ENCODE data around the gene PLS1.
A peak's percentile ranks its signal among the peaks of the same experiment; 100 is the strongest.
"Not testable (repeated sequence)": the region's sequence is repeated elsewhere in the genome, so short reads cannot be mapped to it uniquely, and the experiment has no call there.

PLS1 gene

GRCh38 chr3:142693136-142693853 lies 97.1 kb downstream of the PLS1 start:
- DNase-seq (ENCODE audit: low read depth in 2 of 2): no peak

- DNase-seq (ENCODE audit: low read depth in 2 of 2): no peak
Observed at GRCh38 chr3:142694225-142694624, 98.0 kb downstream of the PLS1 start.

- DNase-seq (ENCODE audit: low read depth in 2 of 2): no peak
Observed at GRCh38 chr3:142705198-142705597, 109.0 kb downstream of the PLS1 start.

- no peak for DNase-seq (ENCODE audit: low read depth in 2 of 2)
Observed at GRCh38 chr3:142706321-142707127, 110.3 kb downstream of the PLS1 start.

- DNase-seq (ENCODE audit: low read depth in 2 of 2): no peak
Observed at GRCh38 chr3:142709207-142709606, 113.0 kb downstream of the PLS1 start.

GRCh38 chr3:142714882-142715281 lies 118.7 kb downstream of the PLS1 start:
- not testable (repeated sequence) for DNase-seq (ENCODE audit: low read depth in 2 of 2)

- DNase-seq (ENCODE audit: low read depth in 2 of 2): no peak
Observed at GRCh38 chr3:142716102-142716501, 119.9 kb downstream of the PLS1 start.

- peak in 1 of 2 donors; percentile 48 for DNase-seq (ENCODE audit: low read depth in 2 of 2)
Observed at GRCh38 chr3:142723665-142723967, 127.4 kb downstream of the PLS1 start.

GRCh38 chr3:142723968-142724681 lies 127.9 kb downstream of the PLS1 start, which contains the start of gene TRPC1:
TRPC1 (plus strand) TSS chr3:142724034; CDS start chr3:142724560, 526 bp downstream.
- peak; percentile 16 to 49 for DNase-seq (ENCODE audit: low read depth in 2 of 2)

- no peak for DNase-seq (ENCODE audit: low read depth in 2 of 2)
Observed at GRCh38 chr3:142724682-142725356, 128.6 kb downstream of the PLS1 start.

GRCh38 chr3:142725357-142725739 lies 129.2 kb downstream of the PLS1 start:
- DNase-seq (ENCODE audit: low read depth in 2 of 2): no peak

- DNase-seq (ENCODE audit: low read depth in 2 of 2): no peak
Observed at GRCh38 chr3:142726017-142726416, 129.8 kb downstream of the PLS1 start.

GRCh38 chr3:142732066-142732465 lies 135.9 kb downstream of the PLS1 start:
- no peak for DNase-seq (ENCODE audit: low read depth in 2 of 2)

- DNase-seq (ENCODE audit: low read depth in 2 of 2): no peak
Observed at GRCh38 chr3:142734834-142735233, 138.6 kb downstream of the PLS1 start.

- DNase-seq (ENCODE audit: low read depth in 2 of 2): no peak
Observed at GRCh38 chr3:142735462-142735861, 139.3 kb downstream of the PLS1 start.

- no peak for DNase-seq (ENCODE audit: low read depth in 2 of 2)
Observed at GRCh38 chr3:142738396-142738795, 142.2 kb downstream of the PLS1 start.

- DNase-seq (ENCODE audit: low read depth in 2 of 2): no peak
Observed at GRCh38 chr3:142746646-142747045, 150.5 kb downstream of the PLS1 start.

GRCh38 chr3:142750531-142750930 lies 154.3 kb downstream of the PLS1 start:
- DNase-seq (ENCODE audit: low read depth in 2 of 2): not testable (repeated sequence)

GRCh38 chr3:142752605-142753004 lies 156.4 kb downstream of the PLS1 start:
- DNase-seq (ENCODE audit: low read depth in 2 of 2): not testable (repeated sequence)

GRCh38 chr3:142754494-142754893 lies 158.3 kb downstream of the PLS1 start:
- DNase-seq (ENCODE audit: low read depth in 2 of 2): no peak
